MM.1S (cell line): Measurements from ENCODE around the gene ZNF638.

Experiments
- CTCF ChIP-seq: fragments of 300-600 bp; sonication (generic); IDR thresholded peaks from 2 replicates; pipeline ENCODE4 v1.5.1; 2016; ENCODE audit warnings: antibody characterized with exemption, low read length, mixed read lengths
- EZH2 ChIP-seq: fragments of 300-600 bp; sonication (generic); optimal IDR thresholded peaks from 2 replicates; pipeline ENCODE3; 2017; ENCODE audit warnings: low read depth, mild to moderate bottlenecking, antibody characterized with exemption, low read length, mixed read lengths
- EZH2phosphoT487 ChIP-seq: fragments of 300-600 bp; sonication (generic); IDR thresholded peaks from 2 replicates; pipeline ENCODE4 v1.6.1; 2018; ENCODE audit warnings: antibody characterized with exemption, low read length

- TF ChIP-seq EZH2 (no peak), CTCF (peak; percentile 31), EZH2phosphoT487 (no peak)
Observed at GRCh38 chr2:71460595-71461303, 129.2 kb downstream of the ZNF638 start.
